Stomach (tissue), 4 donors: ENCODE data around the gene CBY3.
A peak's percentile ranks its signal among the peaks of the same experiment; 100 is the strongest.

Experiments
- CTCF ChIP-seq, 7 experiments: fragments of 450-650 bp in 4 of 7; fragments of 200-600 bp in 3 of 7; sonication (generic) in 3 of 7; IDR thresholded peaks; one replicate each; pipeline ENCODE4 v1.5.1; 2016 to 2019; ENCODE audit warnings: antibody characterized with exemption in 7 of 7, control low read depth in 2 of 7, mild to moderate bottlenecking in 1 of 7
- EP300 ChIP-seq: sonication (generic); formaldehyde crosslinking; IDR thresholded peaks from one replicate; pipeline ENCODE4 v1.6.1; 2017; ENCODE audit warnings: antibody characterized with exemption
- POLR2A ChIP-seq, 4 donors: fragments of 450-650 bp; IDR thresholded peaks; one replicate each; pipeline ENCODE4 v1.6.1; 2016; ENCODE audit warnings: antibody characterized with exemption in 4 of 4, control low read depth in 2 of 4, mild to moderate bottlenecking in 1 of 4, moderate library complexity in 1 of 4
- POLR2AphosphoS5 ChIP-seq, 3 donors: sonication (generic); formaldehyde crosslinking; IDR thresholded peaks; one replicate each; pipeline ENCODE4 v1.6.1; 2016; ENCODE audit warnings: antibody characterized with exemption in 3 of 3

- peak in 2 of 4 donors; percentile 29 to 83 for TF ChIP-seq POLR2A (IDR thresholded peaks at IDR 0.05)
- peak; percentile 77 to 97 (median 92) for TF ChIP-seq POLR2AphosphoS5 (IDR thresholded peaks at IDR 0.05)
- TF ChIP-seq CTCF (IDR thresholded peaks at IDR 0.05) = no peak
- TF ChIP-seq EP300 = no peak
These were observed 18.2 kb upstream of the CBY3 start, which contains the start of gene CANX for GRCh38 chr5:179698935-179699615.
